ENCODE data around the gene USP35. TPM values are rescaled to one million over a fixed set of nuclear protein-coding genes. Genes with fewer than 3 reads are reported as not detected.

USP35 gene
- total RNA-seq, 1 donor from 2014 or later = 4.0 TPM

- DNase-seq (ENCODE audit: low read depth in 2 of 2) = no peak
These were observed 7.3 kb downstream of the USP35 start for GRCh38 chr11:78195917-78196560.

DNA sequence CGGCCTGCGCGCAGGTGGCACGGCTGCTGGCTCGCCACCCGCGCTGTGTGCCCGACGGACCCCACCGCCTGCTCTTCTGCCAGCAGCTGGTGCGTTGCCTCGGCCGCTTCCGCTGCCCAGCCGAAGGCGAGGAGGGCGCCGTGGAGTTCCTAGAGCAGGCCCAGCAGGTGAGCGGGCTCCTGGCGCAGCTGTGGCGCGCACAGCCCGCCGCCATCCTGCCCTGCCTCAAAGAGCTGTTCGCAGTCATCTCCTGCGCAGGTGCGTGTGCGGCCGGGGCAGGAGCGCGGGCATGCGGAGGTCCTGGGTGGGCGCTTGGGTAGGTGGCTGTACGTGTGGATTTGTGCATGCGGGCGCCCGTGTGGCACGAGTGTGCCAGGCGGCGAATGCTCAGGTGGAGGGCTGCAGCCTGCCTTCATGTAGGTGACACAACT is 8.0 kb downstream of the USP35 start:
- no peak for DNase-seq (ENCODE audit: low read depth in 2 of 2)

- no peak for DNase-seq (ENCODE audit: low read depth in 2 of 2)
These were observed 9.1 kb downstream of the USP35 start for GRCh38 chr11:78197816-78198215.

- DNase-seq (ENCODE audit: low read depth in 2 of 2) = no peak
These were observed 10.4 kb downstream of the USP35 start for GRCh38 chr11:78199015-78199652.

DNA sequence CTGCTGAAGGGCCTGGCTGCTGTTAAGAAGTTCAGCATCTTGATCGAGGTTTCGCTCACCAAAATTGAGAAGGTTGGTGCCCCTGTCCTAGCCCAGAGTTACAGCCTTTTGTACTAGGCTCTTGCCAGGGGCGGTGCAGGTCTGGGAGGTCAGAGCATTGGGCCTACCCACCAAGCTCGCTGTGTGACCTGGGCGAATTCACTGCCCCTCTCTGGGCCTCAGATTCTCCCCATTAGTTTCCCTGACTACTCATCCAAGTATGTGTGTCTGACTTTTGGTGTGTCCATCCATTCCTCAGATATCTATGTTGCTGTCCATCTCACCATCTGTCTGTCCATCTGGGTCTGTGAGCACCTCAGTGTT is 10.9 kb downstream of the USP35 start:
- DNase-seq (ENCODE audit: low read depth in 2 of 2) = no peak

GRCh38 chr11:78200061-78200460 is 11.3 kb downstream of the USP35 start:
- DNase-seq (ENCODE audit: low read depth in 2 of 2) = no peak

- DNase-seq (ENCODE audit: low read depth in 2 of 2) = no peak
These were observed 11.8 kb downstream of the USP35 start for GRCh38 chr11:78200553-78200952.

DNA sequence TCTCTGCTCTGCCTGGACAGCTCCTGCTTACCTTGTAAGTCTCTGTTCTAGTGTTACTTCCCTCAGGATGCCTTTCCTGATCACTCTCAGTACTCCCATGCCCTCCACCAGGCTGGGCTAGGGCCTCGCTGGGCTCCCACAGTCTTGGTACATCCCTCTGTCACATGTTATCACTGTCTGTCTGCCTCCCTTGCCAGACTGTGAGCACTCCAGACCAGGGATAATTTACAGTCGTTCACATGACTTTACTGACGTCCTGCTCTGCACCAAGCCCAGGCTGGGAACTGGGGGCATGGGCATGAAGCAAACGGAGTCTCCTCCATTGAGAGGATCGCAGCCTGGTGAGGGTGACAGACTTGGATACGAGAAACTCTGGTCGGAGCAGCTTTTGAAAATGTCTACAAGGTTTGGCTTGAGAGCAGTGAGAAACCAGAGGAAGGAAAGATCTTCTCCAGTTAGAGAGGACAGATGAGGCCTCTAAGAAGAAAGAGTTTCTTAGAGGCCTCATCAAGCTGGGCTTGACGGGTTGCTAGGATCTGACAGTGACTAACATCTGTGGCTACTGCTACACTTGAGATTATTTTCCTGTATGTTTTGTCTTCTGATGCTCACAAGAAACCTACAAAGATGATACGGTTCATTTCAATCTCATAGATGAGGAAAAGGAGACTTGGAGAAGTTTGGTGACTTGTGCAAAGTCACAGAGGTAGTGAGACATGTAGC is 12.5 kb downstream of the USP35 start:
- DNase-seq (ENCODE audit: low read depth in 2 of 2) = no peak

DNA sequence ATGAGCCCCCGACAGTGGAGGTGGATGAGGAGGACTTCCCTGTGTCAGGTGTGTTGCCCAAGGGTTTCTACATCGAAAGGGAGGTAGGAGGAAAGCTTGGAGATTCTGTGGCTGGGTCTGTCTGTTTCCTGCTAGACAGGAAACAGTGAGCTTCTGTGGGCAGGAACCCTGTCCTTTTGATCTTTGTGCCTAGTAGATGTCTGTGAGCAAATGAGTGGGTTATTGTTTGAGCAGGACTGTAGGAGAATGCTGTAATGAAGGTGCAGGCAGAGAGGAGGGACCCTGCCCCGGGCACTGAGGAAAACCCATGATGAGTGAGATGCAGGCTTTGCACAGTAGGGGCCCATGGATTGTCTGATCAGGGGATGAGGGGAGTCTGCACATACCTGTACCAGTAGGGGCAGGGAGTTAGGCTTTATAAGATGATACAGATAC is 14.0 kb downstream of the USP35 start:
- peak in 1 of 2 donors; percentile 47 for DNase-seq (ENCODE audit: low read depth in 2 of 2)

- DNase-seq (ENCODE audit: low read depth in 2 of 2) = no peak
These were observed 14.5 kb downstream of the USP35 start for GRCh38 chr11:78203184-78203583.

DNA sequence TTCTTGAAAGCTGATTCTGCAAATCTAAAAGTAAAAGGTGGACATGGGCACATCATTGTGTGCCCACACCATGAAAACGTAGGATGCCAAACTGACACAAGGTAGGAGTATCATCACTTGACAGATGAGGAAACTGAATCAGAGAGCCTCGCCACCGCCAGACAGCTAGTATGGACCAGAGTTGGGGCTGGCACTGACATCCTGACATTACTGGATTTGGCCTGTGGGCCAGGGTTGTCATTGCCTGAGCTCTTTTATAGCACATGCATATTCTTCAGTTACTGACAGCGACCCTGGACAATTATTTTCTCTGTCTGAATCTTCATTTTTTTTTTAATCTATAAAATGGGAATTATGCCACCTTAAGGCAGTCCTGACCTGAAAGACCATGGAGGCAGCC is 16.5 kb downstream of the USP35 start:
- no peak for DNase-seq (ENCODE audit: low read depth in 2 of 2)

- no peak for DNase-seq (ENCODE audit: low read depth in 2 of 2)
These were observed 17.0 kb downstream of the USP35 start for GRCh38 chr11:78205691-78206090.

- DNase-seq (ENCODE audit: low read depth in 2 of 2) = no peak
These were observed 19.0 kb downstream of the USP35 start for GRCh38 chr11:78207532-78208256.

DNA sequence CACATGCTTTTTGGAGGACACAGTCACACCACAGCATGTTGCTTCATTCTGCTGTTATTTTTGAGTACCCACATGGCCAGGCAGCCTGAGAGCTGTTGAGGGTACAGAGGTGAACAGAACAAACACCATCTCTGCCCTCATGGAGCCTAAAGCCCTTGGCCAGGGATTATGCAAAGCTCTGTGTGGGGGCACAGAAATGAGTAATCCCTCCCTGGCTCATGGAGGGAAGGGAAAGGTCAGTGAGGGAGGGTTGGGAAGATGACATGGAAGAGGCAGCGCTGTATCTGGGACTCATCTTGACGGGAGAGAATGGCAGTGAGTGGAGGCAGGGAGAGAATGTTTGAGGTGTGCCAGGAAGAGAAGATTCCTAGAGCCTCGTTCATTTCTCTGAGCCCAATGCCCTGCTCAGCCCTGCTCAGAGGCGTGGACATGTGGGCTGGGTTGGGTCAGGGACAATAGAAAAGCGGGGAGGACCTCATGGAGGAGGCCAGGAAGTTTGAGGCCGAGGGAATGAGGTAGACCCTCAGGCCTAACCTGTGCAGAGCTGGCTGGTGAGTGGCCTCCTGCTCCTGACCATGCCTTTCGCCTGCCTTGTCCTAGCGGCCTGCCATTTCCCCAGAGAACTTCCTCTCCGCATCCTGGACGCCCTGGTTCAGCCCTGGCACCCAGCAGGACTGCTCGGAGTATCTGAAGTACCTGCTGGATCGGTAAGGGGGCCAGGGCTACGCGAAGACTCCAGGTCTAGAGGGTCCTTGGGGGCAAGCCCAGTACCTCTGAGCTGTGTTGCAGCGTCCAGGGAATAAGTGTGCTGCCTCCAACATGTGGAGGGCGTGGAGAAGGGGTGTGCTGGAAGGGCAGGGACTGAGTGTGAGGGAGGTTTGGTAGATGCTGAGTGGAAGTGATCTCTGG is 19.8 kb downstream of the USP35 start:
- no peak for DNase-seq (ENCODE audit: low read depth in 2 of 2)

GRCh38 chr11:78209478-78209877 is 20.8 kb downstream of the USP35 start:
- DNase-seq (ENCODE audit: low read depth in 2 of 2) = no peak

GRCh38 chr11:78210000-78210608 is 21.4 kb downstream of the USP35 start:
- DNase-seq (ENCODE audit: low read depth in 2 of 2) = no peak

GRCh38 chr11:78211565-78211964 is 22.8 kb downstream of the USP35 start:
- DNase-seq (ENCODE audit: low read depth in 2 of 2) = no peak

- no peak for DNase-seq (ENCODE audit: low read depth in 2 of 2)
These were observed 24.1 kb downstream of the USP35 start for GRCh38 chr11:78212586-78213371.

- no peak for DNase-seq (ENCODE audit: low read depth in 2 of 2)
These were observed 25.0 kb downstream of the USP35 start for GRCh38 chr11:78213526-78214330.
